Stimulated activated naive CD4-positive, alpha-beta T cell treated with Interleukin-2 at 50 U/mL for 16 hours (primary cell): ENCODE measurements around the gene TPP1.

Source experiments
- DNase-seq: peaks from one replicate; lab custom pipeline; 2025; lab: John Stamatoyannopoulos, UW

Gene TPP1

DNA sequence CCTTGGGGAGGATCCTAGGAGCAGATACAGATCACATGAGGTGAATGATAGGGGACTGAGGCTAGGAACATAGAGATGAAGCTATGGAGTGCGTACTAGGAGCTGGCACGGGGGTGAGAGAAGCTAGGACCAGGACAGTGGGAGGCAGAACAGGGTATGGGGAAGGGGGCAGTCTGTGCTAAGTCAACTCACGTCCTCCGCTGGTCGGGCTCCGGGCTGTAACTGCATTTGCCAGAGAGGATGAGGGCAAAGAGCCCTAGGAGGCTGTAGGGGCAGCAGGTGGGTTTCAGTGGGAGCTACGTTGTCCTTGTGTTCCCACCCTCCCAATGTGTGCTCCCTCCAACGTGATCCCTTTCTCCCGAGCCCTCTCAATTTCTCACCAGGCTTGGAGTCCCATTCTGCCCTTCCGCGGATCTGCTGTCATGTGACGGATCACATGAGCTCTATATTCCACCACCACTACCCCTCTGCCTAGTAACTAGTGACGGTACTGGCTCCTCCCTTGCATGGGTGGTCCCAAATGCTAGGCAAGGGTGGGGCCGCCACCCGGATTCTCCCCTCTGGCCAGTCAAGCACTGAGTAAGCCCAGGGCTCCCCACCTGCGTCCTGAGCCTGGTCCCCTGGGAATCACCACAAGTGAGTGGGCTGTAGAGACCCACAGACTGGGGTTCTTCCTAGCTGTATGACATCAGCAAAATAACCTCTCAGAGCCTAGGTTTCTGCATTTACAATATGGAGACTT, at the start of gene TPP1:
TSS of gene TPP1 (minus strand) at position 419 of the 742 bp plus-strand sequence. CDS start at position 397, 22 bp downstream.
- DNase-seq: peak; percentile 84

DNA sequence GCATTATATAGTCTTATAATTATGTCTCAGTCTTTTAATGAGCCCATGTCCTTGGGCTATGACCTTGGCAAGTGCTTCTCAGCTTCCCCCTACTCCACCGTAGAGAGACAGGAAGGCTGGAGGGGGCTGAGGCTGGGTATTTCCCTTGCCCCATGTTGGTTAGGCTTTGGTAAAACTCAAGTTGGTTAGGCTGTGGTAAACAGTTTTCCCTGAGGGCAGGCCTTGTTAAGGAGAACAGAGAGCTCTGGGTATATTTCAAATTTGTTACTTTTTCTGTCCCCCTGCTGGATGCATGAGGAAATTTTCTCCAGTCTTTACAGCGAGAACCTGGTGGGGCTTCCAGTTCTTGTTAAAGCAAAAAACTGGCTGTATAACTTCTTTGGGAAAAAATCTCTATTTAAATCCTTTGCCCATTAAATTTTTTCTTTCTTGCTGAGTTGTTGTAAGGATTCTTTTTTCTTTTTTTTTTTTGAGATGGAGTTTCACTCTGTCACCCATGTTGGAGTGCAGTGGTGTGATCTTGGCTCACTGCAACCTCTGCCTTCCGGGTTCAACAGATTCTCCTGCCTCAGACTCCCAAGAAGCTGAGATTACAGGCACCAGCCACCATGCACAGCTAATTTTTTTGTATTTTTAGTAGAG, 48.6 kb upstream of the TPP1 start:
- peak; percentile 20 for DNase-seq

DNA sequence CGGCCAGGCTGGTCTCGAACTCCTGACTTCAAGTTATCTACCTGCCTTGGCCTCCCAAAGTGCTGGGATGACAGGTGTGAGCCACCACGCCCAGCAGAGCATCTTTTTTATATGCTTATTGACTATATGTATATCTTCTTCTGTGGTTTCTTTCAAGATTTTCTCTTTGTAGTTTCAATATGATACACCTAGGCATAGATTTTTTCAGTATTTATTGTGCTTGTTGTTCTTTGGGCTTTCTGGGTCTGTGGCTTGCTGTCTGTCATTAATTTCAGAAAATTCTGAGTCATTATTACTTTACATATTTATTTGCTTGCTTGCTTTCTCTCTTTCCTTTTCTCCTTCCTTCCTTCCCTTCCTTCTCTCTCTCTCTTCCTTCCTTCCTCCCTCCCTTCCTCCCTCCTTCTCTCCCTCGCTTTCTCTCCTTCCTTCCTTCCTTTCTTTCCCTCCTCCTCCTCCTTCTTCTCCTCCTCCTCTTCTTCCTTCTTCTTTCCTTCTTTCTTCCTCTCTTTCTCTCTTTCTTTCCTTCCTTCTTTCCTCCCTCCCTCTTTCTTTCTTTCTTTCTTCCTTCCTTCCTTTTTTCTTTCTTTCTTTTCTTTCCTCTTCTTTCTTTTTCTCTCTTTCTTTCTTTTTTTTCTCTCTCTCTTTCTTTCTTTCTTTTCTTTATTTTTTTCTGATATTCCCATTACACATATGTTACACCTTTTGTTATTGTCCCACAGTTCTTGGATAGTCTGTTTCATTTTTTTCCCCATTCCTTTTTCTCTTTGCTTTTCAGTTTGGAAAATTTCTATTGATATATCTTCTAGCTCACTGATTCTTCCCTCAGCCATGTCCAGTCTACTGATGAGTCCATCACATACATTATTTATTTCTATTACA, 47.3 kb upstream of the TPP1 start:
- no peak for DNase-seq

DNA sequence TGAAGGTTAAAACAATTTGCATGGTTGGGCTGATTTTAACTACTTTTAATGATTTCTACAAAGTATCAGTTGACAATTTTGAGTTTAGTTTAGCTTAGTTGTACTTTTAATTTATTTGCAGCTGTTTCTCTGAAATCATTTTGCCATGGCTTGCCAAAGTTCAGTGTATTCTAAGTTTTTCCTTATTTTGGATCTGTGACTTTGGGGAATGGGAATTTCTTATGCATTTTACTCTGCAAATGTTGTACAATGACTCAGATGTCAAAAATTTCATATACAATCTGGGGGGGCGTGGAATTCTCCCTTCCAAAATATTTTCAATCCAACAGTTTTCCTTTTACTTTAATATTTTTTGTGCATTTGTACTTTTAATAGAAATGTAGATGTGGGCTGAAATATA, 45.3 kb upstream of the TPP1 start:
- no peak for DNase-seq

DNA sequence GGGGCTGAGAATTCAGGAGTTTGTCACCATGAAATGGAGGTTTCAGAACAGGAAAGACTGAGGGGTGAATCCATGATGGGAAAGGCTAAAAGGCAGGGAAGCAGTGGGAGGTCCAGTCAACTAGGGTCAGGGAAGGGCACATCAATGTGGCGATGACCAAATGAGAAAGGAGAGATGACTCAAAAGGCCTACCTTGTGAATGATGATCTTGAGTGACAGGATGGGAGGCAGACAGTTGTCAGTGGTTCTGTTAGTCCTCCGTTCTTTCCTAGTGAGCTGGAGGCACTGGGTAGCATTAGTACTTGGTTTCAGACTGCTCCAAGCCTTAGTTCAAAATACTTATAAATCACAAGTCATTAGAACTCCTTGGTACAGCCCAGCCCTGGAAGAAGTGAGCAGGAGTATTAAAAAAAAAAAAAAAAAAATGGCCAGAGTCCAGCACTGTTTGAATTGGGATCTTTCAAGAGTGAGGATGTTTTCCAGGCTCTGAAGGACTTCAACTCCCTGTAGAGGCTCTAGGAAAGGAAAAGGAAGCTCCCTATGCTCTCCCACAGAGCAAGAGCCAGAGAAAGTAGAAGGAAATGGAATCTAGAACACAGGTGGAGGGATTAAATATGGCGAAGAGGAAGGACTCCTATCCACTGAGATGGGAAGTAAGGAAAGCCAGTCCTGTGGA, 44.7 kb upstream of the TPP1 start:
- no peak for DNase-seq

DNA sequence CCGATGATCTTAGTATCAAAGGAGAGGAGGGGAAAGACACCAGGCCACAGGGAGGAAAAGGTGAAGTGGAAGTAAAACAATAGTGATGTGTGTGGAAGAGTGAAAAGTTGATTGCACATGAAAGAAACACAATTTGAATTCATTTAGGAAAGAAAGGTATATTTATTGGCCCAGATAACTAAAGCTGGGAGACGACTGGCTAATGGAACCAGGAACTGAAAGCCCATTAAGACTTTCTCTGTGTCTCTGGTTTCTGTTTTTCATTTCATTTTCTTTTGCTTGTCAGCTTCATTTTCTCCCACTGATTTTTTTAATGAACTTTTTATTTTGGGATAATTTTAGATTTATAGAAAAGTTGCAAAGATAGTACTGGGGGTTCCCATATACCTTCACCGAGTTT, 41.5 kb upstream of the TPP1 start:
- no peak for DNase-seq

DNA sequence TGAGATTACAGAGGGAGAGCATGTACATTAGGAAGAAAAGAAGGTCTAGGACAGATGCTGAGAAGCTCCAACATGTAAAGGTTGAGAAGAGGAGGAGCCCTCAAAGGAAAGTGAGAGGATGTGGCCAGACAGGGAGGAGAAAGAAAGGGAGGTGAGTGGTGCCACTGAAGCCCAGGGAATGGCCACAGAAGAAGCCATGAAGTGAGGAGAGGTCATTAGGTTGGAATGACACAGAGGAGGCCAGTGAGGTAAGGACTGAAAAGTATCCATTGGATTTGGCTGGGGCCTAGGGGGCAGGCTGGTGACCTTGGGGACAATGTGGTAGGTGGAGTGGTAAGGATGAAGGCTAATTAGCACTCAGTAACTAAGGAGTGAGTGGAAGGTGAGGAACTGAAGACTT, 39.4 kb upstream of the TPP1 start:
- DNase-seq: no peak

DNA sequence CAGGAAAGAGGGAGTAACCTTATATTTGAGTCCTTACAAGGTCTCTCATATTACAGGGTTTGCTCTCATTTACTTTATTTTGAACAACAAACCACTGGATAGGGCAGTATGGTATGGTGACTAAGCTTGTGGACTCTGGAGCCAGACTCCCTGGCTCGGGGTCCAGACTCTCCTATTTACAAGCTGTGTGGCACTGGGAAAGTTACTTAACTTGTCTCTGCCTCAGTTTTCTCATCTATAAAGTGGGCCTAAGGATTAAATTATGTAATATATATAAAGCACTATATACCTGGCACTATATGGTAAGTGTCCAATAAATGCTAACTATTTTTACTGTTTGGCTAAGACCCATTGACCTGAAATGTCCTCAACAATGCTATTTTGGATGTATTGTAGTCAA, 38.1 kb upstream of the TPP1 start:
- no peak for DNase-seq

DNA sequence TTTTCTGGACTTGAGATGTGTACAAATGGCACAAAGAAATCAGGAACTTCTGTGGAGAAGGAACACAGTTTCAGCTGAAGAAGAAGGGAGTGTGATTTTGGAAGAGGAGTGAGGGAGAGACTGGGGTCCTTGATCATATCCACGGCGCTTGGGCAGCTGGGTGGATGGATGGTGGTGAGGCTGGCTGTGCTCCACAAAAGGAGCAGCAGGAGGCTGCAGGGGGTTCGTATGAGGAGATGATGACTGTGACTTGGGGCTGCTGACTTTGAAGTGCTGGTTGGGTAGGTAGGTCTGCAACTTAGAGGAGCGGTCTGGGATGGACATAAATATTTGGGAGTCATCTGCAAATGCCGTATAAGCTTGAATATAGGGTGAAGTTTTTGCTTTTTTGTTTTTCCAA, 37.7 kb upstream of the TPP1 start:
- DNase-seq: no peak

DNA sequence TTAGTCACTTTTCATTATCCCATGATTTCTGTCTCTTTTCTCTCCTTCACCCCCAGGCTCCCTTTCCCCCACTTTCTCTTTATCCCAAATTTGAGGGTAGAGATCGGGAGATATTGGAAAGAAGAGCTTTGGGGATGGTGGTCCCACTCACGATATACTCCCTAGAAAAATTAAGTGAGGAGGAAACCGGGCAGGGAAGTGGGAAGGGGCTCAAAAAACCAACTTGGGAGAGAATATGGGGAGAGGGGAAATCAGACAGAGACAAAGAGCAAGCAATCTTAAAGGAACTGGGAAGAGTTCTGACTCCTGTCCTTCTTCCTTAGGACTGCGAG, 37.3 kb upstream of the TPP1 start:
- DNase-seq: no peak

DNA sequence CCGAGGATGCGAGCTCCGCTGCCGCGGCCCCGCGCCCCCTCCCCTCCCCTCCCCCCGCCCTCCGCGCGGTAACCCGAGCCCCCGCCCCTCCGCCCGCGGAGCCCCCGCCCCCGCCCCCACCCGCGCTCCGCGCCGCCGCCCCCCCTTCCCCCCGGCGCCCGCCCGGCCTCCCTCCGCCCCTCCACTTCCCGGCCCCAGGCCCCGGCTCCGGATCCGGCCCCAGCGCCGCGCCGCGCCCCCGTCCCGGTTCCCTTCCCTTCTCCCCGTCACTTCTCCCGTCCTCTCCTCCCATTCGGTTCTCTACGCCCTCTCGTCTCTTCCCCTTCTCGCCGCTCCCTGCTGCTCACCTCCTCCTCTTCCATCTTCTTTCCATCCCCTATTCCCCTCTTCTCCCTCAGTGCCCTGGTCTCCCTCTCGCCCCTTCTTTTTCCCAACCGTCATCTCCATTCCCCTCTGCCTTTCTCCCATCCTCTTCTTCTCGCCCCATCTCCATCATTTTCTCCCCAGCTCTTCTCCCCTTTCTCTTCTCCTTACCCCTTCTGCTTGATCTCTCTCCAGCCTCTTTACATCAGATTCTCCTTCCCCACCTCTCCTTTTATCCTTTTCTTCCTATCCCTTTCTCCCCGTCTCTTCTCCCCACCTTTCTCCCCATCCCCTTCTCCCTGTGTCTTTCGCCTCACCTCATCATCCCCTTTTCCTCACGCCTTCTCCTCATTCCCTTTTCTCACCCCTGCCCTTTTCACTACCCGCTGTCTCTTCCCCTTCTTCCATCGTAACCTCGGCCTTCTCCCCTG, 36.8 kb upstream of the TPP1 start, which contains the start of gene DCHS1:
TSS of gene DCHS1 (minus strand) at position 20 of the 794 bp plus-strand sequence. CDS start 14,196 bp downstream, outside the sequence.
- DNase-seq: peak; percentile 27

DNA sequence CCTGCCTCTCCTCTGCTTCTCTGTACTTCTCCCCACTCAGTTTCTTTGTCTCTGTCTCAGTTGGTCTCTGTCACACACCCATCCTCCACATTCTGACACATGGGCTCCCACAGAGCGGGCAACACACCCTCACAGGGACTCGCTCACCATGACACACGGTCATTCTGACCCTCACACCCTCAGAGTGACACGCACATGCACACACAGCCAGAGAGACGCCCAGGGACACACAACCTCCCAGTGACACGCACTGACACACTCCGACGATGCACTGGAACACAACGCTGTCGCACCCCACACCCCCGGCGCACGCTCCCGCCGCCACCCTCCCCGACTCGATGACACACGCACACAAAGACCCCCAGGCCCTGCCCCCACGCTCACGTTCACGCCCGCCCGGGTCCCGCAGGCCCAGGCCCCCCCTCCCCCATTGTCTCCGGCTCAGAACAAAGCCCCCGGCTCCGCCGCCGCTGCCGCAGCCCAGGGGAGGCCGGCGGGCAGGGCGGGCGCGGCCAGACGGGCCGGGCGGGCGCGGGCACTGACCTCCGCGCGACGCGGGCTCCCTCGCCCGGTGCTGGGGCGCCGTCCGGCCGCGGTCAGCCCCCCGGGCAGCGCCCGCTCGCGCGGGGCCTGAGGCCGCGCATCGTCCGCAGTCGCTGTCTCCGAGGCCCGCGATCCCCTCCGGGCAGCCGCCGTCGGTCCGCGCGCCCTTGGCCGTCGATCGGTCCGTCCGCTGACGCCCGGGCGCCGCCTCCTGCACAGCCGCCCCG, 36.0 kb upstream of the TPP1 start:
- peak; percentile 36 for DNase-seq

DNA sequence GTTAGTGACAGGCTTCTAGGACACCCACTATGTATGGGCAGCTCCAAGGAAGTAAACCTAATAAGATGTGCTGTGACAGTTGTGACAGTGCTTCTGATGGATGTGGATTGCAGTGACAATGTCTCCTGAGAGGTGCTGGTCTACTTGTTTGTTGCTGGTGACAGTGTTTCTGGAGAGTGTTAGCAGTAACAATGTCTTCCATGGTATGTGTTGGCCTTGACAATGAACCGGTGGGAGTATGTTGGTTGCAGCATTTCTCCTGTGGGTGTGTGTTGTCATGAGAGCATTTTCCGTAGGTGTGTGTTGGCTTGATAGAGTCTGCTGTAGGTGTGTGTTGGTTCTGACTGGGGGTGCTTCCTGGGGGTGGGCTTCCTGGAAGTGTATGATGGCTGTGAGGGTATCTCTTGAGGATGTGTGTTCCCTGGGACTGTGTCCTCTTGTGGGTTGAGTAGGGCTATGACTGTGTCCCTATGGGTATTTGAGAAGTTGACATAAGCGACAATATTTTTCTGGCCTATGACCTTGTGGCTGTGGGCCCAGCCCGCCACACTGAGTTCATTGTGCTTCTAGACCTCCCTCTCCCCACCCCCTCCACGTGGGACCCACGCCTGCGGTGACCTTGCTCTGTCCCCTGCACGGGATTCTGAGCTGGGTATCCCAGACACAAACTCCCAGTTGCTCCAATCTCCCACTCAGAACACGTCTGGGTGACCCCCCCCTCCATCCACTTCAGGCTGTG, 35.2 kb upstream of the TPP1 start:
- no peak for DNase-seq

DNA sequence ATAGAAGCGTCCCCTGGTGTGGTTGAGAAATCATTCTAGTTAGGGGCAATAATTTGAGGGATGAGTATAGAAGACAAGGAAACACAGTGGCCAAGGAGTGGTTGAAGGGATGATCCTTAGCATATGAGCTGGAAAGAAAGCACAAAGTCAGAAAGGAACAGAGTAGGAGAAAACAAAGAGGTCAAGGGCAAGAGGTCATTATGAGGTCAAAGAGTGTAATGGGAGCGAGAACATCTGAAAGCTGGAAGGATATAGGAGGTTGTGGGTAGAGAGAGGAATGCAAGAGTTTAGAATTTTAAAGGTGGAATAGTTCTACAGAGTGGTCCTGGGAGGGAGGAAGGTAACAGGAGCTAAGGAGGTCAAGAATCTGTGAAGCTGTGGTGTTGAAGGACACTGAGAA, 34.4 kb upstream of the TPP1 start:
- DNase-seq: no peak

DNA sequence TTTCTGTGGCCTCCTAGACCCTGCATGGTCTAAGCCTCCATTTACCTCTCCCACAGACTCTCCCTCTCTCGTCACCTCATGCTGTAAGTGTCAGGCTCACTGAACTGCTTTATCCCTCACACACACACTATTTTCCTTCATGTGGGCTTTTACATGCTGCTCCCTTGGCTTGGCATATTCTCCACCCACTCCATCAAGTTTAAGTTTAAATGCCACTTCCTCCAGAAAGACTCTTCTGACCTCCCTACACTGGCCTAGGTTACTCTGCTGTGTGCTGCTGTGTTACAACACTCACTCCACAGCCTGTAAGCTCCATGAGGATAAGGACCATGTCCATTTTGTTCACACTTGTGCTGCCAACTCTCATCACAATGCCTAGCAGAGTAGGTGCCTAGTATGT, 33.9 kb upstream of the TPP1 start:
- no peak for DNase-seq

DNA sequence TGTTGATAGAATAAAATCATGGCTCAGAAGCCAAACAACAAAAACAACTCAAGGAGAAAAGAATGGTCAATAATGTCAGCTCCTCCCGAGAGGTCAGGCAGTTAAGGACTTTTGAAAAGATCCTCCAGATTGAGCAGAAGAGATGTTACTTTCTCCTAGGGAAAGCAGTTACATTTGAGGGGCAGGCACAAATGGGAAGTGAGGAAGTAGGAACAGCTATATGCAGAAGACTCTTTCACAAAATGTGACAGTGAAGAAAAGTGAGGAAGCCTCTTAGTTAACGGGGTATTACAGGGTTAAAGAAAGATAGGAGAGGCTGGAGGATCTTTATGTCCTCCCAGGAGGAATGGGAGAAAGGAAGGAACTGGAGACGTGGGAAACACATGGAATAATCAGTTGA, 33.0 kb upstream of the TPP1 start:
- DNase-seq: no peak

DNA sequence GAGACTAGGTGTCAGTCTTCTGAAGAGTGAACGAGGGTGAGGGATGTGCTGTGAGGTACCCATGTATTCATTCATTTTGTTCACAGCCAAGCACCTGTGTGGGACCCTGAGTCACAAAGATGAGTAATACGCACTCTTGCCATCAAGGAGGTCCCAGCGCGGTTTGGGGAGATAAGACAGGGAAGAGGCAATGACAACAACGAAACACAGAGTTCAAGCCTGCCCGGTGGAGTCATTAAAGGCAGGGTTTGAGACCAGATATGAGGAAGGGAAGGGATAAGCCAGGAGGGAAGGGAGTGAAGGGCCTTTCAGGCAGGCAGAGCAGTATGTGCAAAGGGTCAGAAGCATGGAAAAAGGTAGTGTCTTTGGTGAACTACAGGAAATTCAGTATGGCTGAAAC, 31.8 kb upstream of the TPP1 start:
- no peak for DNase-seq

DNA sequence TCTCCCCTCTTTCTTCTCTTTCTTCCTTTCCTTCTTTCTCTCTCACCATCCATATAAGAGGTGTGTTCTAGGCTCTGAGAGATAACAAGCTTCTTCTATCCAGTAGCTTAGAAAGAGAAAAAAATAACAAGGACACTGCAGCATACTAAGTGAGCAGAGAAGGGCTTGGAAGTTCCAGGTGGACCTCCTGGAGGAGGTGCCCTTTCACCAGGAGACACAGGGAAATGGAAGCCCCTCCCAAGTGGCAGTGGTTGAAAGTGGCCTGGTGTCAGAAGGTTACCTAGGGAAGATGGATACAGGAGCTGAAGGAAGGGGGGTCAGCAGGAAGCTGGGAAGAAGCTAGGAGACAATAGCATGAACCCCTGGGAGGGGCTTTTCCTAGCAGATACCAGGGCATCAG, 30.9 kb upstream of the TPP1 start:
- no peak for DNase-seq

DNA sequence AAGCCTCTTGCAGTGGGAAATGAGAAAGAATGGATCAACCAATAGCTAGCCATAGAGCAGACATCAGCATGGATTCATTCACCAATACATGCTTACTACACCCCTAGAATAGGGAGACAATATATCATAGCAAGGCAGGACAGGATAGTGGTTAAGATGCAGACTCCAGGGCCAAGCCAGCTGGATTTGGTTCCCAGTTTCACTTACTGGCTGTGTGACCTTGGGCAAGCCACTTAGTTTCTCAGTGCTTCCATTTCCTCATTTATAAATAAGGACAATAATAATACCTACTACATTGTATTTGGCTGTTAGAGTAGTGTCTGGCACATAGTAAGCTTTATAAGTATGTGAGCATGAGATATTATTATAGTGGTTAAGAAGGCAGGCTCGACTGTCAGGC, 29.3 kb upstream of the TPP1 start:
- no peak for DNase-seq

DNA sequence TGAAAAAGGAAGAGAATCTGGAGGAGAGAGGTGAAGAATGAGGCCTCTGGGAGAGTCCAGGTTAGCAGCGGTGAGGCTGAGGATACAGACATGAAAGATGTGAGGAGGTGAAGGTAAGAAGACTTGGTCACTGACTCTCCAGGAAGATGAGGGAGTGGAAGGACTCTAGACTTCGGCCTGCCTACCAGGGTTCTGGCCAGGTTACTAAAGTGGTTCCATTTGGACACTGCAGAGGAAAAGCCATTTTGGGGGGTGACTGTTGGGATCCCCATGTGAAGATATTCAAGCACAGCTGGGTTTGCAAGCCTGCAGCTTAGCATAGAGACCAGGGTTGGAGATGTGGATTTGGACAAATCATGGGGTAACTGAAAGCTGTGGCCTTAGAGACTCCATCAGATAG, 28.6 kb upstream of the TPP1 start:
- DNase-seq: no peak
